Body of pancreas (tissue), 4 donors: ENCODE measurements around the gene CFAP61. TPM values are rescaled to one million over a fixed set of nuclear protein-coding genes. Genes with fewer than 3 reads are reported as not detected.
"Not testable (repeated sequence)": the region's sequence is repeated elsewhere in the genome, so short reads cannot be mapped to it uniquely, and the experiment has no call there.

ENCODE experiments used
- ATAC-seq: fragments of 150-250 bp; one replicate; pipeline ENCODE4 v1.9.1; 2016
- DNase-seq, 4 donors: peaks; one replicate each; pipeline ENCODE4 v3.0.0-alpha.2; 2019
- H3K27ac ChIP-seq, 4 donors: fragments of 200-600 bp; sonication (generic); 1 replicate in 3 of 4; 2 replicates in 1 of 4; pipeline versions ENCODE4 v1.5.1 to v1.6.1; 2016 to 2019; ENCODE audit warnings: mild to moderate bottlenecking in 1 of 4, mixed read lengths in 1 of 4, moderate library complexity in 1 of 4
- H3K27me3 ChIP-seq, 2 donors: fragments of 200-600 bp; sonication (generic); one replicate each; pipeline ENCODE4 v1.6.0; 2016; ENCODE audit warnings: mild to moderate bottlenecking in 1 of 2
- H3K36me3 ChIP-seq, 2 donors: fragments of 200-600 bp; sonication (generic); replicated peaks in 1 of 2; 2 replicates each; pipeline ENCODE4 v1.5.1; 2016; ENCODE audit warnings: low read depth in 2 of 2; ENCODE audit not compliant: insufficient read depth in 1 of 2
- H3K4me1 ChIP-seq: fragments of 200-600 bp; sonication (generic); one replicate; pipeline ENCODE4 v1.6.0; 2016
- H3K4me3 ChIP-seq, 2 donors: fragments of 200-600 bp; sonication (generic); 1 replicate in 1 of 2; 2 replicates in 1 of 2; pipeline ENCODE4 v1.5.1; 2016 to 2019
- H3K9me3 ChIP-seq, 3 donors: fragments of 200-600 bp; sonication (generic); 1 replicate in 2 of 3; 2 replicates in 1 of 3; pipeline ENCODE4 v1.5.1; 2016
- POLR2A ChIP-seq, 3 donors: fragments of 450-650 bp; IDR thresholded peaks; one replicate each; pipeline ENCODE4 v1.6.1; 2016; ENCODE audit warnings: antibody characterized with exemption in 3 of 3, mild to moderate bottlenecking in 2 of 3
- WGBS, 2 donors: methylation state at CpG; one replicate each; pipeline ENCODE4 v1.1.5; 2017; 5-methylcytosine and 5-hydroxymethylcytosine counted together
- intact Hi-C: fragments of 100-400 bp; cut with DNase I; formaldehyde crosslinking; loops from one replicate; pipeline ENCODE4 v1.15.1; 2023
- total RNA-seq, 2 donors: library from RNA; depleted of rRNA; stranded (reverse); fragments of >200 nt; gene quantifications; one replicate each; pipeline ENCODE4 v1.1.0, GENCODE V29; 2016
- TF ChIP-seq, protein P1 (sequence below), 7 experiments: fragments of 450-650 bp in 4 of 7; fragments of 200-600 bp in 3 of 7; sonication (generic) in 3 of 7; IDR thresholded peaks; one replicate each; pipeline ENCODE4 v1.5.1; 2016 to 2019; ENCODE audit warnings: antibody characterized with exemption in 7 of 7

CFAP61 gene
- total RNA-seq, 2 donors from 2014 or later: 0.52 TPM; not detected in 1

- TF ChIP-seq, protein P1, sequence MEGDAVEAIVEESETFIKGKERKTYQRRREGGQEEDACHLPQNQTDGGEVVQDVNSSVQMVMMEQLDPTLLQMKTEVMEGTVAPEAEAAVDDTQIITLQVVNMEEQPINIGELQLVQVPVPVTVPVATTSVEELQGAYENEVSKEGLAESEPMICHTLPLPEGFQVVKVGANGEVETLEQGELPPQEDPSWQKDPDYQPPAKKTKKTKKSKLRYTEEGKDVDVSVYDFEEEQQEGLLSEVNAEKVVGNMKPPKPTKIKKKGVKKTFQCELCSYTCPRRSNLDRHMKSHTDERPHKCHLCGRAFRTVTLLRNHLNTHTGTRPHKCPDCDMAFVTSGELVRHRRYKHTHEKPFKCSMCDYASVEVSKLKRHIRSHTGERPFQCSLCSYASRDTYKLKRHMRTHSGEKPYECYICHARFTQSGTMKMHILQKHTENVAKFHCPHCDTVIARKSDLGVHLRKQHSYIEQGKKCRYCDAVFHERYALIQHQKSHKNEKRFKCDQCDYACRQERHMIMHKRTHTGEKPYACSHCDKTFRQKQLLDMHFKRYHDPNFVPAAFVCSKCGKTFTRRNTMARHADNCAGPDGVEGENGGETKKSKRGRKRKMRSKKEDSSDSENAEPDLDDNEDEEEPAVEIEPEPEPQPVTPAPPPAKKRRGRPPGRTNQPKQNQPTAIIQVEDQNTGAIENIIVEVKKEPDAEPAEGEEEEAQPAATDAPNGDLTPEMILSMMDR (IDR thresholded peaks at IDR 0.05): no peak
- no peak for TF ChIP-seq POLR2A (IDR thresholded peaks at IDR 0.05)
- WGBS, 2 donors: 41 to 51% methylated on average over 4 of the region's 4 CpGs
- no peaks in the 10 kb centered on the region for H3K4me1 ChIP-seq
Observed at GRCh38 chr20:20341371-20341770, 289.0 kb downstream of the CFAP61 start.

DNA sequence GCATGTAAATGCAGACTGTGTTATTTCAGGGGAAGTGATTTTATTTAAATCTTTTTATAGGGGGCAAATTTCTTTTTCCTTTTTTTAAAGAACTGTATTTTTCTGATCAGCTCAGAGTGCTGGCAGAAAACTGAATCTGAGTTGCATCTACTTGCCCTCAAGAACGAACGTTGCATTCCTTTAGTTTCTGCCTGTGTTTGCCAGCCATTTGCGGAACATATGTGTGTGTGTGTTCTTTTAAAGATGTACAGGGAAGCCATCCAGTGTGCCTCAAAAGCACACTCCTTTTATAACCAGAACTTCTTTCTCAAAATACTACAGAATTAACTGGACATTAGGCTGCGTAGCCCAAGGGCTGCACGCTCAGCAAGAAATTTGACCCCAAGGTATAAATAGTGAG is 289.7 kb downstream of the CFAP61 start:
- H3K4me1 ChIP-seq: no peaks in the 10 kb centered on the region
- 64 to 69% methylated on average over 5 of the region's 5 CpGs for WGBS, 2 donors
- TF ChIP-seq, protein P1 (IDR thresholded peaks at IDR 0.05): no peak

More at GRCh38 chr20:20341371-20341770, 289.0 kb downstream of the CFAP61 start:
- DNase-seq (no peak), ATAC-seq (no peak)
- no peaks in the 10 kb centered on the region for H3K9me3 ChIP-seq
- H3K36me3 ChIP-seq: no peaks in the 10 kb centered on the region
- no peak overlapping the region for H3K27ac ChIP-seq
- no peaks in the 10 kb centered on the region for H3K27me3 ChIP-seq
- no peak overlapping the region for H3K4me3 ChIP-seq
- intact Hi-C loops: no loop called here

GRCh38 chr20:20343932-20344331 is 291.6 kb downstream of the CFAP61 start:
- Histone ChIP-seq H3K27me3 (no peaks in the 10 kb centered on the region), H3K4me3 (no peak overlapping the region), H3K36me3 (no peaks in the 10 kb centered on the region), H3K27ac (no peak overlapping the region), H3K4me1 (no peaks in the 10 kb centered on the region), H3K9me3 (no peaks in the 10 kb centered on the region)
- ATAC-seq (no peak), DNase-seq (no peak)
- TF ChIP-seq POLR2A (IDR thresholded peaks at IDR 0.05): no peak
- TF ChIP-seq, protein P1 (IDR thresholded peaks at IDR 0.05): no peak
- 60% methylated on average over 7 of the region's 7 CpGs for WGBS, 2 donors
- intact Hi-C loops: no loop called here

More for the DNA sequence above, 289.7 kb downstream of the CFAP61 start:
- no peaks in the 10 kb centered on the region for H3K36me3 ChIP-seq
- intact Hi-C loops: no loop called here
- no peak overlapping the region for H3K4me3 ChIP-seq
- H3K27ac ChIP-seq: no peak overlapping the region
- DNase-seq (no peak), ATAC-seq (no peak)
- H3K9me3 ChIP-seq: no peaks in the 10 kb centered on the region
- H3K27me3 ChIP-seq: no peaks in the 10 kb centered on the region

- no peaks in the 10 kb centered on the region for H3K27me3 ChIP-seq
- WGBS, 2 donors: 66 to 67% methylated on average over 4 of the region's 4 CpGs
- no peaks in the 10 kb centered on the region for H3K36me3 ChIP-seq
- no peaks in the 10 kb centered on the region for H3K4me1 ChIP-seq
- no peak for ATAC-seq
- H3K27ac ChIP-seq: no peak overlapping the region
- TF ChIP-seq POLR2A (IDR thresholded peaks at IDR 0.05): no peak
- TF ChIP-seq, protein P1 (IDR thresholded peaks at IDR 0.05): no peak
- intact Hi-C loops: no loop called here
- H3K9me3 ChIP-seq: peaks cover 0 to 3% (median 0%) of the 10 kb centered on the region in 3 donors
- no peak for DNase-seq
- H3K4me3 ChIP-seq: no peak overlapping the region
Observed at GRCh38 chr20:20344476-20344875, 292.1 kb downstream of the CFAP61 start.

GRCh38 chr20:20353576-20353975 is 301.2 kb downstream of the CFAP61 start:
- H3K36me3 ChIP-seq: no peaks in the 10 kb centered on the region
- TF ChIP-seq POLR2A (IDR thresholded peaks at IDR 0.05): no peak
- TF ChIP-seq, protein P1 (IDR thresholded peaks at IDR 0.05): no peak
- H3K4me3 ChIP-seq: no peak overlapping the region
- no peaks in the 10 kb centered on the region for H3K27me3 ChIP-seq
- DNase-seq (no peak), ATAC-seq (no peak)
- H3K27ac ChIP-seq: no peak overlapping the region
- intact Hi-C loops: no loop called here
- H3K4me1 ChIP-seq: no peaks in the 10 kb centered on the region
- H3K9me3 ChIP-seq: peaks cover 0 to 3% (median 0%) of the 10 kb centered on the region in 3 donors
- 48 to 62% methylated on average over 3 of the region's 3 CpGs for WGBS, 2 donors

DNA sequence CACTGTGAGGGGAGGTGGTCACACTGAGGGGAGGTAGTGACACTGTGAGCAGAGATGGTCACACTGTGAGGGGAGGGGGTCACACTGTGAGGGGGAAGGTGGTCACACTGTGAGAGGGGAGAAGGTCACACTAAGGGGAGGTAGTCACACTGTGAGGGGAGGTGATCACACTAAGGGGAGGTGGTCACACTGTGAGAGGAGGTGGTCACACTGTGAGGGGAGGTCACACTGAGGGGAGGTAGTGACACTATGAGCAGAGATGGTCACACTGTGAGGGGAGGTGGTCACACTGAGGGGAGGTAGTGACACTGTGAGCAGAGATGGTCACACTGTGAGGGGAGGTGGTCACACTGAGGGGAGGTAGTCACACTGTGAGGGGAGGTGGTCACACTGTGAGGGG is 303.2 kb downstream of the CFAP61 start:
- H3K27me3 ChIP-seq, intact Hi-C loops, H3K36me3 ChIP-seq, ATAC-seq, H3K4me1 ChIP-seq, H3K27ac ChIP-seq, H3K4me3 ChIP-seq, DNase-seq, H3K9me3 ChIP-seq: not testable (repeated sequence)
